Thyroid gland (tissue), 4 donors: Measurements from ENCODE around the gene AMMECR1. TPM values are rescaled to one million over a fixed set of nuclear protein-coding genes. Genes with fewer than 3 reads are reported as not detected.

Experiments
- DNase-seq, 2 donors: peaks; one replicate each; pipeline ENCODE4 v3.0.0-alpha.2; 2019
- H3K27ac ChIP-seq, 3 donors: fragments of 200-600 bp; sonication (generic); 1 replicate in 2 of 3; 2 replicates in 1 of 3; pipeline ENCODE4 v1.5.1; 2016 to 2019; ENCODE audit warnings: mild to moderate bottlenecking in 1 of 3, moderate library complexity in 1 of 3
- H3K27me3 ChIP-seq: fragments of 200-600 bp; sonication (generic); one replicate; pipeline ENCODE4 v1.5.1; 2019
- H3K36me3 ChIP-seq, 2 donors: fragments of 200-600 bp; sonication (generic); one replicate each; pipeline ENCODE4 v1.5.1; 2016 to 2019
- H3K4me1 ChIP-seq, 2 donors: fragments of 200-600 bp; sonication (generic); one replicate each; pipeline ENCODE4 v1.5.1; 2017 to 2019
- H3K4me3 ChIP-seq, 3 donors: fragments of 200-600 bp; sonication (generic); replicated peaks in 1 of 3; 1 replicate in 2 of 3; 2 replicates in 1 of 3; pipeline ENCODE4 v1.5.1; 2016; ENCODE audit warnings: mild to moderate bottlenecking in 1 of 3
- H3K9me3 ChIP-seq: fragments of 200-600 bp; sonication (generic); one replicate; pipeline ENCODE4 v1.5.1; 2017
- POLR2A ChIP-seq, 2 donors: fragments of 450-650 bp; IDR thresholded peaks; one replicate each; pipeline ENCODE4 v1.6.1; 2017; ENCODE audit warnings: antibody characterized with exemption in 2 of 2, mild to moderate bottlenecking in 2 of 2, moderate library complexity in 1 of 2
- WGBS, 2 donors: methylation state at CpG; one replicate each; pipeline ENCODE4 v1.1.5; 2017; 5-methylcytosine and 5-hydroxymethylcytosine counted together
- intact Hi-C: fragments of 100-400 bp; cut with DNase I; formaldehyde crosslinking; loops from one replicate; pipeline ENCODE4 v1.15.1; 2023
- total RNA-seq, 4 donors: library from RNA; depleted of rRNA; stranded (reverse); fragments of >200 nt; gene quantifications; one replicate each; pipeline ENCODE4 v1.2.3, GENCODE V29; 2016
- TF ChIP-seq, protein P1 (sequence below), 6 experiments: fragments of 200-600 bp in 3 of 6; fragments of 450-650 bp in 3 of 6; sonication (generic) in 3 of 6; IDR thresholded peaks; one replicate each; pipeline ENCODE4 v1.5.1; 2016 to 2019; ENCODE audit warnings: antibody characterized with exemption in 6 of 6, mild to moderate bottlenecking in 2 of 6, inconsistent platforms in 1 of 6, moderate library complexity in 1 of 6

AMMECR1 gene
- total RNA-seq, 4 donors from 2014 or later: 6.2 to 38.0 (median 11.0) TPM

DNA sequence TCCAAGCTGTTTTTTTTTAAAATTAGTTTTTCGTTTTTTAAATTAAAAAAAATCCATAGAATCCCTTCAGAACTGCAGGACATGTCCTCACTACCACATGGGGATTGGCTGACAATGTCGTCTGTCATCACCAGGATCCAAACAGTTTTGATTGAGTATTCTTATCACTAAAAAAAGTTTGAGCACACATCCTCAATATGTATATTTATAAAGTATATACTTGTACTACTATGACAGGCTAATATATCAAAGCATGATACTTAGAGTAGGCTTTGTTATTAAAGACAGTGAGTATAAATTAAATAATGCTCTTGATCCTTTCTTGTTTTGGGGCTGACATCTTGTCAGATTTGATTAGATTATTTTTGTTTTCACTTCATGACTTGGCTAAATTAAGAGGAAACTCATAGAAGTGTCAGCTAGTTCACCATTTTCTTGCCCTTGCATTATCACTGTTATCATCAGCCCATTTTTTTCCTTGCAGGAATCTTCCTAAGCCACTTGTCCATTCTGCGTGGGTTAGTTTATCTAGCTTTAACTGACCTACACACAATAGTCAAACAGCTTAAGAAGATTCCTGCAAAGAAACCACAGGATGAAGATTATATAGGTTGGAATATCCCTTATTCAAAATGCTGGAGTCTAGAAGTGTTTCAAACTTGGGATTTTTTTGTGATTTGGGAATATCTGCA, 92.8 kb downstream of the AMMECR1 start:
- H3K4me3 ChIP-seq: no peak overlapping the region
- WGBS, 2 donors: 81 to 87% methylated on average over 3 of the region's 3 CpGs
- no peaks in the 10 kb centered on the region for H3K27me3 ChIP-seq
- no peaks in the 10 kb centered on the region for H3K36me3 ChIP-seq
- no peaks in the 10 kb centered on the region for H3K4me1 ChIP-seq
- H3K27ac ChIP-seq: no peak overlapping the region
- no peak for DNase-seq
- H3K9me3 ChIP-seq: no peaks in the 10 kb centered on the region
- intact Hi-C loops: no loop called here
- TF ChIP-seq POLR2A (IDR thresholded peaks at IDR 0.05): no peak
- TF ChIP-seq, protein P1, sequence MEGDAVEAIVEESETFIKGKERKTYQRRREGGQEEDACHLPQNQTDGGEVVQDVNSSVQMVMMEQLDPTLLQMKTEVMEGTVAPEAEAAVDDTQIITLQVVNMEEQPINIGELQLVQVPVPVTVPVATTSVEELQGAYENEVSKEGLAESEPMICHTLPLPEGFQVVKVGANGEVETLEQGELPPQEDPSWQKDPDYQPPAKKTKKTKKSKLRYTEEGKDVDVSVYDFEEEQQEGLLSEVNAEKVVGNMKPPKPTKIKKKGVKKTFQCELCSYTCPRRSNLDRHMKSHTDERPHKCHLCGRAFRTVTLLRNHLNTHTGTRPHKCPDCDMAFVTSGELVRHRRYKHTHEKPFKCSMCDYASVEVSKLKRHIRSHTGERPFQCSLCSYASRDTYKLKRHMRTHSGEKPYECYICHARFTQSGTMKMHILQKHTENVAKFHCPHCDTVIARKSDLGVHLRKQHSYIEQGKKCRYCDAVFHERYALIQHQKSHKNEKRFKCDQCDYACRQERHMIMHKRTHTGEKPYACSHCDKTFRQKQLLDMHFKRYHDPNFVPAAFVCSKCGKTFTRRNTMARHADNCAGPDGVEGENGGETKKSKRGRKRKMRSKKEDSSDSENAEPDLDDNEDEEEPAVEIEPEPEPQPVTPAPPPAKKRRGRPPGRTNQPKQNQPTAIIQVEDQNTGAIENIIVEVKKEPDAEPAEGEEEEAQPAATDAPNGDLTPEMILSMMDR (IDR thresholded peaks at IDR 0.05): no peak

DNA sequence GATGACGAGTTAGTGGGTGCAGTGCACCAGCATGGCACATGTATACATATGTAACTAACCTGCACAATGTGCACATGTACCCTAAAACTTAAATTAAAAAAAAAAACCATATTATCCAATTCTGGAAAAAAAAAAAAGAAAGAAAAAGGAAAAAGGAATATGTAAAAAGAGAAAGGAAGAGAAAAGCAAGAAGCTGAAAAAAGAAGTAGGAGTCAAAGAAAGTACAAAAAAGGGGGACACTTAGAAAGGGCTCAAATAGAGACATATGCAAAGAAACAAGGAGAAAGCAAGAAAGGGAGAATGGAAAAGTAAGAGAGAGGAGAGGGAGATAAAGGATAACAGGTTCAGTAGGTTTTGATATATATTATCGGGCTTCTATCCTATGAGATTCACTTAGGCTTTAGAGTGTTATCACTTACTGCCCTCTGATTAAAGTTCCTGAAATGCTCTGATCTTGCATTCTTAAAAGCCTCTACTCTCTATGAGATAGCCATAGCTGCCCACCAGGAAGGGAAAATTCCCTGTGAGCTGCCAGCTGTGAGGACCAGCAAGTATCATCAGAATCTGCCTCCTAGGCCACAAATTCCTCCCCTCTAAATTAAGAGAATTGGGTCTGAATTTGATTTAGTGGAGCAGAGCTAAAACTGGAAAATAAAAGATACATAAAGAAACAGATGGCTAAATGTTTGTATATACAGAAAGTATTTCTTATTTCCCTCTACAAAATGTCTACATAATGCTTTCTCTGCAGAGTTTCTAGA, 95.2 kb downstream of the AMMECR1 start:
- H3K36me3 ChIP-seq: no peaks in the 10 kb centered on the region
- no peak for DNase-seq
- WGBS, 2 donors: 95 to 96% methylated on average over 1 to 2 of the region's 2 CpGs
- H3K27me3 ChIP-seq: no peaks in the 10 kb centered on the region
- no peak overlapping the region for H3K27ac ChIP-seq
- intact Hi-C loops: no loop called here
- H3K4me1 ChIP-seq: no peaks in the 10 kb centered on the region
- H3K4me3 ChIP-seq: no peak overlapping the region
- TF ChIP-seq, protein P1 (IDR thresholded peaks at IDR 0.05): no peak
- TF ChIP-seq POLR2A (IDR thresholded peaks at IDR 0.05): no peak
- H3K9me3 ChIP-seq: no peaks in the 10 kb centered on the region

DNA sequence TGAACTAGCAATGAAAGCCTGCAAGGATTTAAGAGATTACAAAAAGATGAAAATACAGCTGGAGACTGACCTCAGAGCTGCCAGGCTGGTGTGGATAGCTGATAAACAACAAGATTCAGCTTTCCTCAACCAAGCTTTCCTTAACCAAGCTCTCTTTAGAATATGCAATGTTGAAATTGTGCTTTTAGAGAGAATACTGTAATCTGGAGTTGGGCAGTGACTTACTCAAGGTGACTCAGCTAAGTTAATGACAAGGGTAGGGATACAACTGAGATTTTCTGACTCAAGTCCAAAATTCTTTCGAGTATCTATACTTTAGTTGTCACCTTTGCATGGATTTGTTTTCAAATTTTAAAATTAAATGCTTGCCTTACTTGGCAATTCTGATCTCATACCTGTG, 98.0 kb downstream of the AMMECR1 start:
- no peak for TF ChIP-seq POLR2A (IDR thresholded peaks at IDR 0.05)
- TF ChIP-seq, protein P1 (IDR thresholded peaks at IDR 0.05): no peak
- H3K27me3 ChIP-seq: no peaks in the 10 kb centered on the region
- no peaks in the 10 kb centered on the region for H3K4me1 ChIP-seq
- H3K36me3 ChIP-seq: no peaks in the 10 kb centered on the region
- intact Hi-C loops: no loop called here
- DNase-seq: no peak
- WGBS, 2 donors: 85 to 87% methylated on average over 1 of the region's 1 CpG
- H3K9me3 ChIP-seq: no peaks in the 10 kb centered on the region
- no peak overlapping the region for H3K4me3 ChIP-seq
- no peak overlapping the region for H3K27ac ChIP-seq

DNA sequence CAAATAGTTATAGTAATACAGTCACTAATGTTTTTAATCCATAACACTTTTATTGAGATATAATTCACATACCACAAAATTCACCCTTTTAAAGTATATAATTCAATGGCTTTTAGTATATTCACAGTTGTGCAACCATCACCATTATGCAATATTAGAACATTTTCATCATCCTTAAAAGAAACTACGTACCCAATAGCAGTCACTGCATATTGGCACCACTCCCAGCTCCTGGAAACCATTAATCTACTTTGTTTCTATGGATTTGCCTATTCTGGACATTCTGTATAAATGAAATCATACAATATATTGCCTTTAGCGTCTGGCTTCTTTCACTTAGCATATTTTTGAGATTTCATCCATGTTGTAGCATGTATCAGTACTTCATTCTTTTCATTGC, 99.3 kb downstream of the AMMECR1 start:
- no peak overlapping the region for H3K27ac ChIP-seq
- H3K4me1 ChIP-seq: no peaks in the 10 kb centered on the region
- TF ChIP-seq, protein P1 (IDR thresholded peaks at IDR 0.05): no peak
- TF ChIP-seq POLR2A (IDR thresholded peaks at IDR 0.05): no peak
- H3K4me3 ChIP-seq: no peak overlapping the region
- no peaks in the 10 kb centered on the region for H3K36me3 ChIP-seq
- no peaks in the 10 kb centered on the region for H3K27me3 ChIP-seq
- WGBS, 2 donors: 92 to 96% methylated on average over 2 of the region's 2 CpGs
- no peaks in the 10 kb centered on the region for H3K9me3 ChIP-seq
- no peak for DNase-seq
- intact Hi-C loops: no loop called here

DNA sequence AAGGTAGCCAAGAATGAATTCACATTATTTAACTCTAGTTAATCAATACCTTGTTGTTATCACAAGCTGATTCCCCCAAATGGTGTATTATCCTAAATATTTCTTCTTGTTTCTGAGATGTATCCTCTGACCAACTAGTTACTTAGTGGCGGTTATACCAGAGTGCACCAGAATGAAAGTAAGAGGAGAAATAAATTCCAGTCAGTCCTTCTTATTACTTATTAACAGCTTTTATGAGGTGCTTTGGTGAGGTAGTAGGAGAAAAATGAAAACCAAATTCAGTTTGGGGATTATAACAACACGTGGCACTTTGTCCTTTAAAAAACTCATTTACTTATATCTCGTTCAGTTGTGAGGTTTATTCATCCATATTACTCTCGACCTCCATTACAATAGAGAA, 101.9 kb downstream of the AMMECR1 start:
- Histone ChIP-seq H3K27ac (no peak overlapping the region), H3K36me3 (no peaks in the 10 kb centered on the region), H3K4me1 (no peaks in the 10 kb centered on the region), H3K4me3 (no peak overlapping the region), H3K9me3 (no peaks in the 10 kb centered on the region), H3K27me3 (no peaks in the 10 kb centered on the region)
- TF ChIP-seq, protein P1 (IDR thresholded peaks at IDR 0.05): no peak
- no peak for TF ChIP-seq POLR2A (IDR thresholded peaks at IDR 0.05)
- no peak for DNase-seq
- intact Hi-C loops: no loop called here
- 98 to 99% methylated on average over 4 of the region's 4 CpGs for WGBS, 2 donors
